ENCODE data around the gene ULK3. TPM values are rescaled to one million over a fixed set of nuclear protein-coding genes. Genes with fewer than 3 reads are reported as not detected.

The ULK3 gene
- total RNA-seq, 1 donor from 2014 or later = 58.0 TPM

DNA sequence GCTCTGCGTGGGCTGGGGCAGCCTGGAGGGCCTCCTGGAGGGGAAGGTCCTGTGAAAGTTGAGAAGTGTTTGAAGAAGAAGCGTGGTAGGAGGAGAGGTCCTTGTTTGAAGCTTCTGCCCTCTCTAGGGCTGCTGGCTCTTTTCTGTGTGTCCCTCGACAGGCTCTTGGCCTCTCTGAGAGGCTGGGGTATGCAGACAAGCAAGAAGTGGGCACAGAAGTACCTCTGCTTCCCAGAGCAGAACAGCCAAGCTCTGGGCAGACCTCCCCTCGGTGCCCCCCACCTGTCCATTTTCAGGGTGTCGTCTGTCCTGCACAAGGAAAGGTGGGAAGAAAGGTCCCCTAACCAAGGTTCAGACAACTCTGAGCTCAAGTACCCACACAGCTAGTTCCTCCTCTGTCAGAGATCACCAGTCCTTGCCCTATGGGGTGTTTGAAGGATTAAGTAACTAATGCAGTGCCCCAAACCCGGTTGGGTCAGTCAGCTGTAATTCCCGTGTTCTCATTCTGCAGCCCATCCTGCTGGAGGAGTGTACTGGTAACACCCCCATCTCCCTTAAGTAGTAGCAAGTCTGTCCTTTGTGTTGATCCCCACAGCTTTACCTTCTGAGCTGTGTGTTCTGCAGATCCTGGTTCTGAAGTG, 54.8 kb downstream of the ULK3 start:
- intact Hi-C loops (cut with micrococcal nuclease) = loop anchor here (1.0 to 10.0 kb wide), 9 partner anchors 8 to 837 kb away; partner anchors contain the start of genes C15orf39, COX5A, MAN2C1 and PTPN9

DNA sequence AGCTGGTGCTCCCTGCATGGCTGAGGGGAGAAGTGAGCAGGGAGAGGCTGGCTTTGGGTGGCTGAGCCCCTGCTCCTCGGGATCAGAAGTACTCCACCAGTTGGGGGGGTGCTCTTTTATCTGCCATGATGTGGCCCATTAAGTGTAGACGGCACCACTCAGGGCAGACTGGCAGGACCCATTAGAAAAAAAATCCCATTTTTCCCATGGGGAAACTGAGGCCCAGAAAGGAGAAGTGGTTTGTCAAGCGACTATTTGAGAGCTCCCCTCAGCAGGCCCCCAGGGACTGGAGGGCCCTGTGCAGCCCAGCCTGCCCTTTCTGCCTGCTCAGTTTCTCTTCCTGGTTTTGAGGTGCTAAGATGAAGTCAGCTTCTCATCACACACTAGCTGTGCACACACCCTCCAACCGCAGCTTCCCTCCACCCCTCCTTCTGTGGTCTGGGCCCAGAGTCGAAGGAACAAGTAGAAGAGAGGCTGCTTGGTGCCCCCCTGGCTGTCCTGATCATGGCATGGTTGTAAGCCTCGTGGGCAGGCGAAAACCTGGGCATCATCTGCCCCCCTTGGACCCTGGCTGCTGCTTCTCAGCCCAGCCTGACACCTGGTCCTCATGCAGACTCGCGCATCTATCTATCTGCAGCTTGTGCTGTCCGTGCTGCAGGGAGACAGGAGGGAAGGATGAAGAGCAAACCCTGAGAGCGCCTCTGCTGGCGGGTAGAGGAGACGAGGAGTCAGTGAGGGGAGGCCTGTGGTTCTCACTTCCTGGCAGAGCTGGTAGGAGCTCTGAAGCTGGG, 55.5 kb downstream of the ULK3 start:
- intact Hi-C loops (cut with micrococcal nuclease) = loop anchor here (1.0 to 10.0 kb wide), 12 partner anchors 7 to 837 kb away; partner anchors contain the start of genes ARID3B, C15orf39, COX5A and MAN2C1

GRCh38 chr15:74786551-74787165, 56.3 kb downstream of the ULK3 start:
- intact Hi-C loops (cut with micrococcal nuclease) = loop anchor here (1.0 to 10.0 kb wide), 8 partner anchors 15 to 838 kb away; partner anchors contain the start of genes ARID3B, C15orf39, MAN2C1 and PTPN9

Other genes with a start within 250 kb of the ULK3 start
- gene CLK3, start 227.3 kb downstream of the ULK3 start, total RNA-seq = 102 and 109 TPM in 2 replicates
- gene EDC3, start 147.1 kb downstream of the ULK3 start, total RNA-seq = 41.7 and 51.2 TPM in 2 replicates
- 0.42 and 0.46 TPM in 2 replicates for gene CYP1A1, start 117.6 kb downstream of the ULK3 start, total RNA-seq
- not detected in 2 replicates for gene CYP1A2, start 94.3 kb downstream of the ULK3 start, total RNA-seq
- gene CSK, start 61.1 kb downstream of the ULK3 start, total RNA-seq = 461 and 477 TPM in 2 replicates
- gene LMAN1L, start 30.3 kb downstream of the ULK3 start, total RNA-seq = 3.7 and 3.8 TPM in 2 replicates
- gene CPLX3, start 16.5 kb downstream of the ULK3 start, total RNA-seq = 0.91 and 1.4 TPM in 2 replicates
- gene SCAMP2, start 30.2 kb upstream of the ULK3 start, total RNA-seq = 155 and 156 TPM in 2 replicates
- 68.1 and 69.2 TPM in 2 replicates for gene MPI, start 46.9 kb upstream of the ULK3 start, total RNA-seq
- gene FAM219B, start 63.7 kb upstream of the ULK3 start, total RNA-seq = 92.8 and 111 TPM in 2 replicates
- 205 and 208 TPM in 2 replicates for gene COX5A, start 94.9 kb upstream of the ULK3 start, total RNA-seq
- 5.4 and 6.0 TPM in 2 replicates for gene RPP25, start 113.6 kb upstream of the ULK3 start, total RNA-seq
- gene SCAMP5, start 152.4 kb upstream of the ULK3 start, total RNA-seq = 0.98 and 1.4 TPM in 2 replicates
- 39.6 and 41.3 TPM in 2 replicates for gene PPCDC, start 180.4 kb upstream of the ULK3 start, total RNA-seq

Data from T-helper 1 cell treated with Interleukin-12 subunit alpha and Interleukin-12 subunit beta and Interleukin-4 antibody, amounts not matched to agents 30 ng/mL and 1 ng/mL, for 36 hours (primary cell).